PFSK-1 (cell line): ENCODE results near the gene FAM219A.

Experiments
- FOXP2 ChIP-seq: optimal IDR thresholded peaks from 2 replicates; pipeline ENCODE3; 2011; ENCODE audit warnings: borderline replicate concordance, control low read depth, inconsistent platforms; ENCODE audit not compliant: insufficient read depth; ENCODE audit errors: extremely low read length, extremely low read depth
- POLR2AphosphoS5 ChIP-seq: IDR thresholded peaks from 2 replicates; pipeline ENCODE4 v1.6.1; 2012; ENCODE audit warnings: low read depth, mild to moderate bottlenecking, control low read depth, low read length, moderate library complexity
- REST ChIP-seq, 2 experiments: IDR thresholded peaks; 2 replicates each; pipeline versions ENCODE4 v1.6.1 to v1.8.0; 2011 to 2012; ENCODE audit warnings: low read depth in 2 of 2, low read length in 2 of 2, control low read depth in 1 of 2, inconsistent platforms in 1 of 2, mild to moderate bottlenecking in 1 of 2, moderate library complexity in 1 of 2; ENCODE audit not compliant: insufficient read depth in 1 of 2
- SIN3A ChIP-seq: IDR thresholded peaks from 2 replicates; pipeline ENCODE4 v1.6.1; 2012; ENCODE audit warnings: mild to moderate bottlenecking, low read length, moderate library complexity, borderline replicate concordance; ENCODE audit not compliant: insufficient read depth
- TAF1 ChIP-seq: IDR thresholded peaks from 2 replicates; pipeline ENCODE4 v1.6.1; 2012; ENCODE audit warnings: low read length, control low read depth, borderline replicate concordance; ENCODE audit not compliant: insufficient read depth

FAM219A gene

DNA sequence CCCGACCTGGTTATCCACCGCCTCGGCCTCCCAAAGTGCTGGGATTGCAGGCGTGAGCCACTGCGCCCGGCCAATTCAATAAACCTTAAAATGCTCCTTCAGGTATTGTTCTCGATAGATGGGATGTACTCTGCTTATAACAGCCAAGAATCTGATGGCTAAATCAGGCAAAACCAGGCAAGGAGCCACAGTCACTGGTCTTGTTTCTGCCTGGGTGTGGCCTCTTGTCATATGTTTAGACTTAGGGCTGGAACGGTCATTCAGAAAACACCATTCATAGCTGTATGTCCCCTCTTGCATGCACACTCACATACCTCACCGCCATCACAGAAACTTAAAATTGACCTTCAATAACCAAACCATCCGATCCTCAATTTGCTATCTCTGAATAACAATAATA, 7.7 kb downstream of the FAM219A start:
- TF ChIP-seq TAF1 (no peak), SIN3A (no peak), FOXP2 (no peak), POLR2AphosphoS5 (no peak), REST (IDR thresholded peaks at IDR 0.05; ENCODE audit: insufficient read depth in 1 of 2, low read depth in 2 of 2, low read length in 2 of 2) (no peak)

DNA sequence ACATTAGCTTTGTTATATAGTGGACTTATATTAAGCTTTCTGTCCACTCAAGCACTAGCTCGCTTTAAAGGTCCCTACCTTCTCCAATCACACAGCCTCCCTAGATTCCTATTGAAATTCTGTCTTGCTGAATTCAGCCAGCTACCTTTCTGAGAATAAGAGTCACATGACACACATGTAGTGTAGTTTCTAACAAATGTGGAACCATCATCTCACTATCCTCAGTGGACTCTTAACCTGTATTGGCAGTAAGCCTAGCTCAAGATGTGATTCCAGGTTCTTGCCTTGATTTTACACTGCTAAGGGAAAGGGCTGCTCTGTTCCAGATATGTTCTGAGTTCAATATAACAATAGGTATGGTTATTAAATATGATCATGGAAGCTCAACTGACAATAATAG, 11.4 kb downstream of the FAM219A start:
- no peak for TF ChIP-seq FOXP2
- no peak for TF ChIP-seq POLR2AphosphoS5
- TF ChIP-seq REST (IDR thresholded peaks at IDR 0.05; ENCODE audit: insufficient read depth in 1 of 2, low read depth in 2 of 2, low read length in 2 of 2), result no peak
- no peak for TF ChIP-seq TAF1
- no peak for TF ChIP-seq SIN3A

- TF ChIP-seq TAF1, result no peak
- TF ChIP-seq POLR2AphosphoS5, result no peak
- TF ChIP-seq REST (IDR thresholded peaks at IDR 0.05; ENCODE audit: insufficient read depth in 1 of 2, low read depth in 2 of 2, low read length in 2 of 2), result no peak
- no peak for TF ChIP-seq FOXP2
- TF ChIP-seq SIN3A, result no peak
Measured at GRCh38 chr9:34446468-34446891, 11.9 kb downstream of the FAM219A start.

DNA sequence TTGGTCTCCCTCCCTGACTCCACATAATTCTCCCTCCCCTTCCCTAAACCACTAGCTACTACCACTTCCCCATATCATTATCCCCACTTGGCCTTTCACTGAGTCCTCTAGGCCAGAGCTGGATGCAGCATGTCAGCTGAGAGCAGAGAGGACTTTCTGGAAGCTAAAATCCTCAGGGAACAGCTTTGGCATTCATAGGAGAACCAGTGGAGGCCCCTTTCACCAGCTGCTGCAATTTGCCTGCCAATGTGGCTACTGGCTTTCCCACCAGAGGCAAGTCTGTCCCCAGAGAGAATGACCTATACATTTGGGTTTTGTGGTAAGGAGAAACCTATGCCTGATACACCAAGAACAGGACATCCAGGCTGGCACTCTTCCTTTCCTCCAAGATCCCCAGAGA, 14.4 kb downstream of the FAM219A start:
- TF ChIP-seq FOXP2 (no peak), SIN3A (no peak)

- TF ChIP-seq TAF1 (no peak), SIN3A (no peak), REST (IDR thresholded peaks at IDR 0.05; ENCODE audit: insufficient read depth in 1 of 2, low read depth in 2 of 2, low read length in 2 of 2) (no peak), FOXP2 (no peak), POLR2AphosphoS5 (no peak)
Measured at GRCh38 chr9:34443533-34443932, 14.8 kb downstream of the FAM219A start.
